DMS53 treated with DMSO at 0.1 percent for 48 hours (cell line): ENCODE measurements around the gene ELMOD3.
"Not testable (repeated sequence)": the region's sequence is repeated elsewhere in the genome, so short reads cannot be mapped to it uniquely, and the experiment has no call there.

Source experiments
- DNase-seq: peaks from one replicate; lab custom pipeline; 2025; ENCODE audit not compliant: unreplicated experiment; lab: John Stamatoyannopoulos, UW

The ELMOD3 gene

GRCh38 chr2:85400541-85401463, 46.2 kb downstream of the ELMOD3 start:
- DNase-seq: no peak

DNA sequence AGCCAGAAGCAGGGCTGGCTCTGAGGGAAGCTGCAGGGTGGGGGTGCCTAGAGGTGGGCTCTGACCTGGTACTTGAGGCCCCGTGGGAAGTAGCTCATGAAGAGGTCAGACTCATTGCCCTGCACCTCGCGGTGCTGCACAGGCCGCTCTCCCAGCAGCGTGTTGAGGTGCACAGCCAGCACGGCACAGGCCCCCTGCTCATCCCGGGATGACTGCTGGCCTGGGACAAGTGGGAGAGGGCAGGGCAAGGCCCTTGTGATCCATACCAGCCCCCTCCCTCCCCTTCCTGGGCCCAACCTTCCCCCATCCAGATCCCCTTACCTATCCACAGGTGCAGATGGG, 46.9 kb downstream of the ELMOD3 start:
- DNase-seq: no peak

DNA sequence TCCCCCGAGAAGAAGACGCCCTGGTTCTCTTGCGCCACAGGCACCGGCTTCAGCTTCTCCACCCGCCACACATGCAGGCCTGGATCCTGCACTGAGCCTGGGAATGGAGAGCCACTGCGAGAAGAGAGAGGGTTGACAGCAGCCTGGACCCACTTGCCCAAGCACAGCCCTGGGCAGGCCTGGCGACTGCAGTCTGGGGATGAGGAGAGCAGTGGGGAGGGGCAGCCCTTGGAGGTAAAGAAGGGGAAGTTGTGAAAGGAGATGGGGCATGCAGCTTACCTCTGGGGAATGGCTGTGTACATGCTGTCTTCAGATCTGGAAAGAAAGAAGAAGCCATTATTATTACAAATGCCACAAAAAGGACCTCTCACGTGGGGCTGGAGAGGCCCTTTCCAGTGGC, 47.3 kb downstream of the ELMOD3 start:
- DNase-seq: no peak

- DNase-seq: no peak
Measured at GRCh38 chr2:85405201-85406059, 50.9 kb downstream of the ELMOD3 start.

DNA sequence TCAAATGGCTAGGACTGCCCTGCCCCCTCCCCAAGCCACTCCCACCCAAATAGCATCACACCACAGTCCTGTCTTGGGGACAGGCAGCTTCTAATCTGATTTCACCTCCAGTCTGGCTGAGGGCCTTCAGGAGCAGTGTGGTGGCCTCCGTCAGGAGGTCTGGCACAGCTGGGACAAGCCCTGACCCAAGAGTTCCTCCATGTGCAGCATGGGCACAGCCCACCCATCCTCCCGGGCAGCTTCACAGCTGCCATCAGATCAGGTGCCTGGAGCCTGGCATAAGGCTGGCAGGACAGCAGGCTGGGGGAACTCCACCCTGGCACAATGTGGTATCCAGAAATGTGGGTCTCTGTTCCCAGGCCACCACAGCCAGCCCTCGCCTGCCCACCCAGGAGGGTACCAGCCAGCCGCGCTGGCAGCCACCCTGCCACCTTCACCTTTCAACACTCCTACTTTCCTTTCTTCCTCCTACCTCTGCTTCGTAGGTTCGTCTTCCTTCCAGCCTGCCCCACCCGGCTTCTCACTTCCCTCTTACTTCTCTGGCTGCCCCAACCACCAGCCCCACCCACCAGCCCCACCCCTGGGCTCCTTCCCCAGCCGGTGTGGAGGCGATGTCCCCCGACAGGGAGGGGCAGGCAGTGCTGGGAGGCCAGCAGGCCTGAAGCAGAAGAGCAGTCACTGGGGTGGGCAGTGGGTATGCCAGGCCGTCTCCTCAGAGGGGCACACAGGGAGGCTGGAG, 55.4 kb downstream of the ELMOD3 start, which contains the start of gene CAPG:
Gene CAPG (minus strand): TSS at position 522 of the 739 bp plus-strand sequence. CDS start 8,221 bp downstream, outside the sequence.
- DNase-seq: no peak

- DNase-seq: no peak
Measured at GRCh38 chr2:85410584-85411404, 56.2 kb downstream of the ELMOD3 start.

- DNase-seq: no peak
Measured at GRCh38 chr2:85411405-85411748, 56.8 kb downstream of the ELMOD3 start.

GRCh38 chr2:85413592-85414420, 59.2 kb downstream of the ELMOD3 start:
- no peak for DNase-seq

DNA sequence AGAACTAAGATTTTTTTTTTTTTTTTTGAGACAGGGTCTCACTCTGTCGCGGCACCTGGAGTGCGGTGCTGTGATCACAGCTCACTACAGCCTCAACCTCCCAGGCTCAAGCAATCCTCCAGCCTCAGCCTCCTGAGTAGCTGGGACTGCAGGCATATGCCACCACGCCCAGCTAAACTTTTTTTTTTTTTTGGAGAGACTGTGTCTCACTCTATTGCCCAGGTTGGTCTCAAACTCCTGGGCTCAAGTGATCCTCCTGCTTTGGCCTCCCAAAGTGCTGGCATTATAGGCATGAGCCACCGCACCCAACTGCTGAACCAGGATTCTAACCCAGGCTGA, 59.8 kb downstream of the ELMOD3 start:
- DNase-seq: not testable (repeated sequence)

- DNase-seq: no peak
Measured at GRCh38 chr2:85414761-85415553, 60.4 kb downstream of the ELMOD3 start.

- no peak for DNase-seq
Measured at GRCh38 chr2:85415980-85416650, 61.5 kb downstream of the ELMOD3 start.

GRCh38 chr2:85418132-85419008, 63.8 kb downstream of the ELMOD3 start, which contains the start of gene SH2D6:
Gene SH2D6, plus strand, starts transcription at chr2:85418714. Its CDS starts 10,752 bp downstream, at chr2:85429466.
- DNase-seq: peak; percentile 86

DNA sequence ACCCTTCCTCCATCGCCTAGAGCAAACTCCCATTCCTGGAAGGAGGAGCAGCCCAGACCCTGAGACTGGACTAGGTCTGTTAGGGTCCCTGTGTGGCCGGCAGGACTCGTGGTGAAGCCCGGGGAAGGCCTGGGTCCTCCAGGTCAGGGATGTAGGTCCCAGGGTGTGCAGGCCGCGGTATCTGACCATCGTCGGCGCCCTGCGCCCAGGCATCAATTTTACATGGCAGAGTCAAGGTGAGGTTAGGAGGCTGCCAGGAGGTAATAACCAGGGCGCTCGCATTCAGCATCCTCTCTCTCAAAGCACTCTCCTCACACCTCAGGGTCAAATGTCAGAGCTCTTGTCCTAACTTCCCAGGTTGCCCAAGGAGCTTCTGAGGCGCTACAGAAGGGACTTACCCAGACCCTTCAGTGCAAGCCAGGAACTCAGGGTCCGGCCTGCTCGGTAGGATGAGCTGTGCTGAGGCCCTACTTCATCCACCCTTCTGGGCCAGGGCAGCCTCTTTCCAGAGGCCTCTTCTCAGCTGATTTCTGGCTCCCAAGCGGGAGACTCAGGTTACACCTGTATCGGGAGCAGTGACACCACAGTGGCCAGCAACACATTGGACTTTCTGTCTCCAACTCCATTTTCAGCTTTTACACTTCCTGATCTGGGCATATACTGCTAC, 64.6 kb downstream of the ELMOD3 start:
- no peak for DNase-seq

DNA sequence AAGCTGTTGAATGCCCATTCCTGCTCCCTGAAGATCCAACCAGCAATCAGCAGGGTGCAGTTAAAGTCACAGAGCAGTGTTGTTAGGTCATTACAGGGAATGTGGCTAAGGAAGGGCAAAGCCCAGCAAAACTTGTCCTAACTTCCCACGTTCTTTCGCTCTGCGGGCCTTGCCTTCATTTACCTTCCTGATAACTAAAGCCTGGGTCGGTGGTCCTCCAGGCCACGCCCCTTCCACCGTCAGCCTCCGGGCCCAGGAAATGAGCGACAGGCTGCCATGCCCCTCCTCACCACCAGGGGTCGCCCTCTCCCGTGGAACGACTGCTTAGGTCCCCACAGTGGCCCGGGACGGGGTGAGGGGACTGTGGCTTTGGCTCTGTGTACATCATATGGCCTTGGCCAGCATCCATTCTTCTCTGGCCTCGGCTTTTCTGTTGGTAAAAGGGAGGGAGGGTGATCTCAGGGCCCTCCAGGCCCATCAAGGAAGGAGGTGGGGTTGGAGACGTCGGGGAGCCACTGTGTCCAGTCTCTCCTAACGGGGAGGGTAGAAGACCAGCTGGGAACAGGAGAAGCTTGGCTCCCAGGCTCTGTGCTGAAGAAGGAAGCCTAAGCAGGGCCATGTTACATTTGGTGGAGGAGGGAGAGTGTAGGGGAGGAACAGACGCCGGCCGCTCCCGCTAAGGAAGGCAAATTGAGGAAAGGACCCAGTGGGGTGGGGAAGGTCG, 66.1 kb downstream of the ELMOD3 start:
- peak; percentile 93 for DNase-seq

GRCh38 chr2:85421260-85422071, 66.9 kb downstream of the ELMOD3 start:
- DNase-seq: peak; percentile 99
